ENCODE results near the gene RPS19BP1.

The RPS19BP1 gene

DNA sequence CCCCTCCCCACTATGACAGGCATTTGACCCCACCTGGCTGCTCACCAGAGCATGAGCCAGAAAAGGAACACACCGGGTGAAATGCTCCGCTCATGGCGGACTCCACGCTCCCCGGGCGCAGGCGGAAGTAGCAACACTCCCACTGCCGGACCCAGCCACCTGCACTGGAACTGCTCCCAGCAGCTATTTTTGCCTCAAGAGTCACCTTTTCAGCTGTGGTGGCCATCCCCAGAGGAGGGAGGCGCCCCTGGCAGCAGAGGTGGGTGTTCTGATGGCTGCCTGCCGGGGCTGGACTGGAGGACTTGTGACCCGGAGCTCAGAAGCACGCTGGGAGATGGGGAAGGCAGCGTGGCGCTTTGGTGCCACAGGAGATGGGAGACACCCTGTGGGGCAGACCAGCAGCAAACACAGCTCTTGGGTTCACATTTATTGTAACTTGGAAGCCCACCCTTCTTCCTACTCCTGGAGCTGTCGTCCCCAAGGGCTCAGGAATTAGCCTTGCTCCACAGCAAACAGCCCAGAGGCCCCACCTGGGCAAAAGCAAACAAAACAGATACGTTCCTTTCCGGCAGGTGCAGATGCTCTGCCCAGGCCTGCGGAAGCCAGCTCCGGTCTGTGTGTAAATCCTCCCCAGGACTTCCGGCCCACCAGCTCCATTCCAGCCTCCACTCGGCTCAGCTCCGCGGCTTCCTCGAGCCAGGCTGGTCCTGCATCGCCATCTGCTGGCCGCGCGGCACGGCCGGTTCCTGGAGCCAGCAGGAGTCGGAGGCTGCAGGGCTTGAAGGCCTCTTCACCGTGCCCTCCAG lies 3.7 kb downstream of the RPS19BP1 start:
- no peak overlapping the region for H3K4me3 ChIP-seq (ENCODE audit: low read depth, low read length)

GRCh38 chr22:39528080-39528661 lies 4.4 kb downstream of the RPS19BP1 start:
- H3K4me3 ChIP-seq (ENCODE audit: low read depth, low read length), result no peak overlapping the region

DNA sequence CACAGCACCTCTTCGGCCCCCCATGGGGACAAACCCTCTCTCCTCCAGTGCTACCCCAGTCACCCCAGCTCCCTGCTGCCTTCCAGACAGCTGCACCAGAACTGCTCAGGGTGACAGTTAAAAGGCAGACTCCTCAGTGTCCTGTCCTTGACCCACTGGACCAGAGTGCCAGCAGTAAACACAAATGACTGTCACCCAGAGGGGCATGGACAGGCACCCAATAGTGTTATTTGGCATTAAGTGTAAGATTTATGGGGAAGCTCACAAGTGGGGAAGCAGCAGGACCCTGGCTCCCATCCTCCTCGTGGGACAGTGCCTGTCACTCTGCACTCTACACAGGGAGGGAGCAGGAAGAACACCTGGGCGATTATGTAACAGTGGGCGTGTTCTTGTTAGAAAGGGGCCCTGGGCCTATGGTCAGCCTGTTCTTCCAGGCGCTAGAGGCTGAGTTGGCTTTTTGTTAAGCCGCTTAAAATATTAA lies 5.0 kb downstream of the RPS19BP1 start:
- no peak overlapping the region for H3K4me3 ChIP-seq (ENCODE audit: low read depth, low read length)

GRCh38 chr22:39526736-39527171 lies 5.8 kb downstream of the RPS19BP1 start:
- no peak overlapping the region for H3K4me3 ChIP-seq (ENCODE audit: low read depth, low read length)

DNA sequence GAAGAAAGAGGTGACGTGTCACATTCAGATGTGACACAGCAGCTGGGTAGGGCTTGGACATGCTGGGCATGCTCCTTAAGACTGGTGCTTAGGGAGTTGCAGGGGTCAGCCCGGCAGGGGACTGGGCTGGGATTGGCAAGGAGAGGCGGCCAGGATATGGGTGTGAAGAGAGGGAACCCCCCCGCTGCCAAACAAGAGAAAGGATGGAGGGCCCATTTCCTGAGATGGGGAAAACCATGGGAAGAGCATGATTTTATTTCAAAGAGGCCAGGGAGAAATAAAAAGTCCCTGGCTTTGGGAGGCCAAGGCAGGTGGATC lies 6.9 kb downstream of the RPS19BP1 start:
- no peak overlapping the region for H3K4me3 ChIP-seq (ENCODE audit: low read depth, low read length)

GRCh38 chr22:39524753-39525657 lies 7.5 kb downstream of the RPS19BP1 start:
- no peak overlapping the region for H3K4me3 ChIP-seq (ENCODE audit: low read depth, low read length)

- H3K4me3 ChIP-seq (ENCODE audit: low read depth, low read length), result no peak overlapping the region
Measured at GRCh38 chr22:39524089-39524752, 8.3 kb downstream of the RPS19BP1 start.

DNA sequence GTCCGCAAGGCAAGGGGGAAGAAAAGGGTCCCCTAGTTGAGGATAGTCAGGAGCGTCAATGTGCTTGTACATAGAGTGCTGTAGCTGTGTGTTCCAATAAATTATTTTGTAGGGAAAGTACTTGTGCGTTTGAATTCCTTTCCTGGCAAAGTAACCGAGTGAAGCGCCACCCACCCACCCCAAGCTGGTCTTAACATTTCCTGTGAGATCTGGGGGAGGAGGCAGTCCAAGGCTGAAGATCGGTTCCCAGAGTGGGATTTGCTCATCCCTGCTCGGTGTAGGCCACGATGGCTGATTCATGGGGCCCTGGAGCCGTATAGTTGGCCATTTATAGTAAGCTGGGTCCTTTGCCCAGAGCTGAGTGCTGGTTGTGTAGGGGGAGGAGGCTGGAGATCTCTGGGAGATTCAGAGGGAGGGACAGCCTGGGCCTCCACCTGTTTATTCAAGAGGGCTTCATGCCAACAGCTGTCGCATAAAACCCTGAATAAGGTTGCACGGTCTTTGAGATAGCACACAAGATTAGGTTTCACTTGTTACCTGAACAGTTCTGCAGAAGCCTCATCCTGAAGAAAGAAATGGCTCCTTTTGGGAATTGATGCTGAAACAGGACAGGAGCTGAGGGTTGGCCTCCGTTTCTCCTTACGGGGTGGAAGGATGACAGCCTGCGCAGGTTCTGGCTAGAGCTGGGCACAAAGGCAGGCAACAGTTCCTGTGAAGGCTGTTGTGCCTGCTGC lies 9.8 kb downstream of the RPS19BP1 start:
- no peak overlapping the region for H3K4me3 ChIP-seq (ENCODE audit: low read depth, low read length)

- H3K4me3 ChIP-seq (ENCODE audit: low read depth, low read length), result peak overlapping the region; percentile 95
Measured at GRCh38 chr22:39522091-39522490, 10.5 kb downstream of the RPS19BP1 start.

DNA sequence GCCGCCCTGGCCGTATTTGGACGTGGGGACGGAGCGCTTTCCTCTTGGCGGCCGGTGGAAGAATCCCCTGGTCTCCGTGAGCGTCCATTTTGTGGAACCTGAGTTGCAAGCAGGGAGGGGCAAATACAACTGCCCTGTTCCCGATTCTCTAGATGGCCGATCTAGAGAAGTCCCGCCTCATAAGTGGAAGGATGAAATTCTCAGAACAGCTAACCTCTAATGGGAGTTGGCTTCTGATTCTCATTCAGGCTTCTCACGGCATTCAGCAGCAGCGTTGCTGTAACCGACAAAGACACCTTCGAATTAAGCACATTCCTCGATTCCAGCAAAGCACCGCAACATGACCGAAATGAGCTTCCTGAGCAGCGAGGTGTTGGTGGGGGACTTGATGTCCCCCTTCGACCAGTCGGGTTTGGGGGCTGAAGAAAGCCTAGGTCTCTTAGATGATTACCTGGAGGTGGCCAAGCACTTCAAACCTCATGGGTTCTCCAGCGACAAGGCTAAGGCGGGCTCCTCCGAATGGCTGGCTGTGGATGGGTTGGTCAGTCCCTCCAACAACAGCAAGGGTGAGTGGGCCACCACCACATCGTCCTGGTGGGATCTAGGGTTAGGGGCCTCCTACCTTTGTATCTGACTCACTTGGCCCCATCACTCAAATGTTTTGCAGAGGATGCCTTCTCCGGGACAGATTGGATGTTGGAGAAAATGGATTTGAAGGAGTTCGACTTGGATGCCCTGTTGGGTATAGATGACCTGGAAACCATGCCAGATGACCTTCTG lies 11.3 kb downstream of the RPS19BP1 start:
- H3K4me3 ChIP-seq (ENCODE audit: low read depth, low read length), result peak overlapping the region; percentile 95

GRCh38 chr22:39520226-39521105 lies 12.1 kb downstream of the RPS19BP1 start, which contains the start of gene ATF4:
Gene ATF4, plus strand, starts transcription at chr22:39520562. Its CDS starts 884 bp downstream, at chr22:39521446.
- peak within 1 kb of the TSS; percentile 95 for H3K4me3 ChIP-seq (ENCODE audit: low read depth, low read length)

- peak overlapping the region; percentile 95 for H3K4me3 ChIP-seq (ENCODE audit: low read depth, low read length)
Measured at GRCh38 chr22:39519681-39520225, 12.8 kb downstream of the RPS19BP1 start.

DNA sequence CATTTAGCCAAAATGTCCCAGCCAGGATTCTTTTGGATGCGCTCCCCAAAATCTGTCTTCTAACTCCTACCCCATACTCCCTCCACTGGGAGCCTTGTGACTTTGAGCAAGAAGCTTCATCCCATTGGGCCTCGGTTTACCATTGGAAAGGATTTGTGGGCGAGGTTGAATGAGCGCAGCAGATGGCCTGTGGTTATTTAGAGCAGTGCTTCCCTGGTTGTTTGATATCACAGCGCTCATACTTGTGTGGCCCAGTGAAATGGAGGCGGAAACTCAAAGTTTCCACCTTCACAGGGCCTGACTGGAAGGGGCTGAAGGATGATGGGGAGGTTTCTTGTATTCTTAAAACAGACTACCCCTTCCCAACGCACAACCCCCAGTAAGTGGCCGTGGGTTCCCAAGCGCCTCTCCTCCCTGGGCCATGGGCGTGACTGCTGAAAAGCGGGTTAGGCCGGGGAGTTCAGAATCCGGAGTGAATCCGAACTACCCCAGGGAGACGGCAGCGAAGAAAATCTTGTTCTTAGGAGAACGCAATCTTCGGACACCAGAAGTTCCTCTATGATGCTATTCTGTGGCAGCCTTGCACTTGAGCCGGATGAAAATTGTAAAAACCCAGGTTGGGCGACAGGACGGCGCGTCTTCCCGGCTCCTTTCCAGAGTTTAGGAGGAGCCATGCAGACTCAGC lies 13.4 kb downstream of the RPS19BP1 start:
- H3K4me3 ChIP-seq (ENCODE audit: low read depth, low read length), result peak overlapping the region; percentile 95

- H3K4me3 ChIP-seq (ENCODE audit: low read depth, low read length), result no peak overlapping the region
Measured at GRCh38 chr22:39518144-39518786, 14.3 kb downstream of the RPS19BP1 start.

DNA sequence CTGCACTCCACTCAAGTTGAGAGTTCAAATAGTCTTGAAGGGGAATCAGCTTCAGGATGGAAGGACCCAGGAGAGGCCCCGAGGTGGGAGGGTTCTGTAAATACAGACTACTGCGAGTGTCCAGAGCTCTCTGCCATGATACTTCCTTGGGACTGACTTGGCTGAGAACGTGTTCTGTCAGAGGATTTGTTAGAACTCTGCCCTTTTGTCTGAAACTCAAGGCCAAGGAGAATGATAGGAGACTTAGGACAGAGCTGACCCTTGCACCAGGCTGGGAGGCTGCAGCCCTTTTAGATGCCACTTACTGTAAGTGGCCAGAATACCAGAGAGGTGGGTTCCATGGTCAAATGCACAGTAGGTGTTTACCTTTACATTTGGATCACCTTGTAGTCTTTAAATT lies 15.1 kb downstream of the RPS19BP1 start:
- no peak overlapping the region for H3K4me3 ChIP-seq (ENCODE audit: low read depth, low read length)

- no peak overlapping the region for H3K4me3 ChIP-seq (ENCODE audit: low read depth, low read length)
Measured at GRCh38 chr22:39515266-39516050, 17.1 kb downstream of the RPS19BP1 start.

All from iPS-11a (cell line).